Activated CD8-positive, alpha-beta memory T cell treated with anti-CD3 and anti-CD28 coated beads for 48 hours (primary cell): Measurements from ENCODE around the gene GLYATL1B.

ENCODE experiments used
- DNase-seq, 3 experiments: peaks; one replicate each; pipeline ENCODE4 v3.0.0-alpha.2; 2020; ENCODE audit warnings: low read depth in 2 of 3, low spot score in 2 of 3

Gene GLYATL1B

GRCh38 chr11:59144096-59144495, 58.0 kb downstream of the GLYATL1B start:
- DNase-seq, result no peak
